GM19025 (cell line): ENCODE results near the gene EGLN2.
"Not testable (repeated sequence)": the region's sequence is repeated elsewhere in the genome, so short reads cannot be mapped to it uniquely, and the experiment has no call there.

Source experiments
- ATAC-seq: cut with Tn5 transposase; IDR thresholded peaks from one replicate; pipeline ENCODE4 v1.9.1; 2021; ENCODE audit warnings: mild to moderate bottlenecking, low read depth, moderate library complexity; ENCODE audit not compliant: unreplicated experiment

Gene EGLN2

GRCh38 chr19:40813182-40813581, 14.2 kb downstream of the EGLN2 start:
- ATAC-seq, result no peak

- no peak for ATAC-seq
These were observed 16.2 kb downstream of the EGLN2 start for GRCh38 chr19:40815223-40815622.

DNA sequence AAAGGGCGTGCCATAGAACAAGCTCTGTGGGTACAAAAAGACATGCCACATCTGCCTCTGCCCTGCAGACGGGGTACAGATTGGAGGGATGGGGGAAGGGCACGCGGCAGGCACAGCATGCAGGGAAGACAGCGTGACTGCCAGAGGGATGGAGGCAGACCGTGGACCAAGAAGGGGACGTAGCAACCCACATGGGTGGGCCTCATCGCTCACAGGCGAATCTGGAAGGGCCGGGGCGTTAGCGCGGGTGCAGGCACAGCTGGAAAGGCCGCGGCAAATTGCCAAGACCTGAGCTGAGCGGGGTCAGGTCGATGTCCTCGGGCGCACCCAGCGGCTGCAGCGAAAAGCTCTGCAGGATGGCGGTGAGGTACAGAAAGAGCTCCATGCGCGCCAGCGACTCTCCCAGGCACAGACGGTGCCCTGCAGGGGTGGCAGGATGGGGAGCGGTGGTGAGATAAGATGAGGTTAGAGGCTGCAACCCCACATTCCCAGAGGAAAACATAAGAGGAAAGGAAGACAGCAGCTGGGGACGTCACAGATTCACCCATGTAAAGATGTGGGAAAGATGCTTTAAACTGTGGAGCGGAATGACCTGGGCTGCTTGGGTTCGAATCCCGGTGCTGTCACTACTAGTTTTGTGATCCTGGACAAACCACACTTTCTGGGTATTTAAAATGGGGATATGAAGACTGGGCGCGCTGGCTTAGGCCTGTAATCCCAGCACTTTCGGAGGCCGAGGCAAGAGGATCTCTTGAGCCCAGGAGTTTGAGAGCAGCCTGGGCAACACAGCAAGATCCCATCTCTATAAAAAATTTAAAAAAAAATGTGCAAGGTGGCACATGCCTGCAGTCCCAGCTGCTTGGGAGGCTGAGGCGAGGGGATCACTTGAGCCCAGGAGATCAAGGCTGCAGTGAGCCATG, 19.7 kb downstream of the EGLN2 start:
- peak; percentile 70 for ATAC-seq

GRCh38 chr19:40819479-40820234, 20.7 kb downstream of the EGLN2 start:
- not testable (repeated sequence) for ATAC-seq

- ATAC-seq, result no peak
These were observed 23.2 kb downstream of the EGLN2 start for GRCh38 chr19:40822161-40822560.

DNA sequence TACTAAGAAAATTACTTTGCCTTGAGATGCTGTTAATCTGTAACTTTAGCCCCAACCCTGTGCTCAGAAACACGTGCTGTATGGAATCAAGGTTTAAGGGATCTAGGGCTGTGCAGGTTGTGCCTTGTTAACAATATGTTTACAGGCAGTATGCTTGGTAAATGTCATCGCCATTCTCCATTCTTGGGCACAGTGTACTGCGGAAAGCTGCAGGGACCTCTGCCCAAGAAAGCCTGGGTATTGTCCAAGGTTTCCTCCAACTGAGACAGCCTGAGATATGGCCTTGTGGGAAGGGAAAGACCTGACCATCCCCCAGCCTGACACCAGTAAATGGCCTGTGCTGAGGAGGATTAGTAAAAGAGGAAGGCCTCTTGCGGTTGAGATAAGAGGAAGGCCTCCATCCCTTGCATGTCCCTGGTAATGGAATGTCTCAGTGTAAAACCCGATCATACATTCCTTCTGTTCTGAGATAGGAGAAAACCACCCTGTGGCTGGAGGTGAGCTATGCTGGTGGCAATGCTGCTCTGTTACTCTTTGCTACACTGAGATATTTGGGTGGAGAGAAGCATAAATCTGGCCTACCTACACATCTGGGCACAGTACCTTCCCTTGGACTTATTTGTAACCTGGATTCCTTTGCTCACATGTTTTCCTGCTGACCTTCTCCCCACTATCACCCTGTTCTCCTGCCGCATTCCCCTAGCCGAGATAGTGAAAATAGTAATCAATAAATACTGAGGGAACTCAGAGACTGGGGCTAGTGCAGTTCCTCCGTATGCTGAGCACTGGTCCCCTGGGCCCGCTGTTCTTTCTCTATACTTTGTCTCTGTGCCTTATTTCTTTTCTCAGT, 23.9 kb downstream of the EGLN2 start:
- ATAC-seq, result not testable (repeated sequence)

DNA sequence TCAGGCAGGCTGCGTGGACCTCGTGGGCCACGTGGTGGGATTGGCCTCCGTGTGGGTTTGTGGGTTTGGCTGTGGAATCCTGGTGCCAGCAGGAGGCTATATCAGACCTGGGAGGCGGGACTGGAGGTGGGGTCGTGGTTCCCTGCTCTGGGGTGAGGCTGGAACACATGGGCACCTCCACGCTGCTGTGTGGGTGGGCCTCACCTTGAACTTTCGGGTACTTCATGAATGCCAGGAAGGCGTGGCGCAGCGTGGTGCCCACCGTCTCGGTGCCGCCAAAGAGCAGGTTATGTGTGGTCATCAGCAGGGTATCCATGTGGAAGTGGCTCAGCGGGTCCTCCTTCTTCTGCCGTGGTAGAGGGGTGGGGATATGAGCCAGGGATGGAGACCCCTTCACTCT, 25.9 kb downstream of the EGLN2 start:
- not testable (repeated sequence) for ATAC-seq

GRCh38 chr19:40825460-40826095, 26.6 kb downstream of the EGLN2 start:
- ATAC-seq, result not testable (repeated sequence)

DNA sequence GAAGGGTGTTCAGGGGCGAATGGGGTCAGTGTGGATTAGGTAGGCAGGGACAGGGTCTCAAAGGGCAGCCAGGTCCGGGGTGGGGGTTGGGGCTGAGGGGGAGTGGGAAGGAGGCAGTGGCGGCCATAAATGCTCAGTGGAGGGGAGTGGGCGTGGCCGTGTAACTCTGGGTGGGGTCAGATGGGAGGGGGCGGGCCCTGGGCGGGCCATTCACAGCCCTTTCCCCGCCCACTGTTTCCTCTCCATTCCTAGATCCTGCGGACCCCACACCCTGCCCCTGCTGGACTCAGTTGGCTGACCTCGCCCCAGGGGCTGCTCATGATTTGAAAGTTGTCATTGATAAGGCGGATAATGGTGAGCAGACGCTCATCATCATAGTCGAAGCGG, 27.3 kb downstream of the EGLN2 start:
- ATAC-seq, result not testable (repeated sequence)

DNA sequence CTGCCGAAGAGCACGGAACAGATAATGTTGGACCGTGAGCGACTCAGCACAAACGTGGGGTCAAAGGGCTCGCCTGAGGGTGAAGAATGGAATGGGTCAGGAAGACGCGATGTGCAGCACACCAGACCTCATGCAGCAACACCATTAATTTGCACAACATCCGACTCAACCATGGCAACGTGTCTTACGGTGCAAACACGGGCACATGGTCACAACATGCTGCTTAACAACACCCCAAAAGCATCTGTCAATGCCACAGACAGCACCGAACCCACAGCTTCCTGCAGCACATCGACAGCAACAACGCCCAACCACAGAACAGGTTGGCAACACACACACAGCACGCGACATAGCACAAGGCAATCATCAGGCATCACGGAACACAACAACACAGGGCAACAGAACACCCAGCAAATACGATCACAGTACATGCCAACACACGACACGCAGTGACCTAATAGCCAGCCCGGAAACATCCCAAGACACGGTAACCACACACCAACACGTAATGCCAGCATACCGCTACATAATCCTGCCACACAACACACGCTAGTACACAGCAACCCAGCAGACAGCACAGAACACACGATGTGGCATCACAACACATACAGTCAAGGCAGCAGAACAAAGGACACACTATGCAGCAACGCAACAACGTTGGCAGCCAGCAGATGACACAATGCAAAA, 27.9 kb downstream of the EGLN2 start:
- not testable (repeated sequence) for ATAC-seq

- no peak for ATAC-seq
These were observed 28.6 kb downstream of the EGLN2 start for GRCh38 chr19:40827386-40828247.

GRCh38 chr19:40829205-40829604, 30.2 kb downstream of the EGLN2 start:
- ATAC-seq, result no peak

DNA sequence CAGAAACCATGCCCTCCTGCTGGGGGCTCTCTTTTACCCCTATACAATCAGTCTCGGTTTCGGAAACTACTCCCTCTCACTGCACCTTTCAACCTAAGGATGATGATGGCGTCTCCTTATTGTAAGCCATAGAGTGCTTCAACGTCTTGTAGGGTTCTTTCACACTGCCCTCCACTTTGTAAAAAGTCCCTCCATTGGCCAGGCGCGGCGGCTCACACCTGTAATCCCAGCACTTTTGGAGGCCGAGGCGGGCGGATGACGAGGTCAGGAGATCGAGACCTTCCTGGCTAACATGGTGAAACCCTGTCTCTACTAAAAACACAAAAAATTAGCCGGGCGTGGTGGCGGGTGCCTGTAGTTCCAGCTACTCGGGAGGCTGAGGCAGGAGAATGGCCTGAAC, 31.8 kb downstream of the EGLN2 start:
- ATAC-seq, result not testable (repeated sequence)

DNA sequence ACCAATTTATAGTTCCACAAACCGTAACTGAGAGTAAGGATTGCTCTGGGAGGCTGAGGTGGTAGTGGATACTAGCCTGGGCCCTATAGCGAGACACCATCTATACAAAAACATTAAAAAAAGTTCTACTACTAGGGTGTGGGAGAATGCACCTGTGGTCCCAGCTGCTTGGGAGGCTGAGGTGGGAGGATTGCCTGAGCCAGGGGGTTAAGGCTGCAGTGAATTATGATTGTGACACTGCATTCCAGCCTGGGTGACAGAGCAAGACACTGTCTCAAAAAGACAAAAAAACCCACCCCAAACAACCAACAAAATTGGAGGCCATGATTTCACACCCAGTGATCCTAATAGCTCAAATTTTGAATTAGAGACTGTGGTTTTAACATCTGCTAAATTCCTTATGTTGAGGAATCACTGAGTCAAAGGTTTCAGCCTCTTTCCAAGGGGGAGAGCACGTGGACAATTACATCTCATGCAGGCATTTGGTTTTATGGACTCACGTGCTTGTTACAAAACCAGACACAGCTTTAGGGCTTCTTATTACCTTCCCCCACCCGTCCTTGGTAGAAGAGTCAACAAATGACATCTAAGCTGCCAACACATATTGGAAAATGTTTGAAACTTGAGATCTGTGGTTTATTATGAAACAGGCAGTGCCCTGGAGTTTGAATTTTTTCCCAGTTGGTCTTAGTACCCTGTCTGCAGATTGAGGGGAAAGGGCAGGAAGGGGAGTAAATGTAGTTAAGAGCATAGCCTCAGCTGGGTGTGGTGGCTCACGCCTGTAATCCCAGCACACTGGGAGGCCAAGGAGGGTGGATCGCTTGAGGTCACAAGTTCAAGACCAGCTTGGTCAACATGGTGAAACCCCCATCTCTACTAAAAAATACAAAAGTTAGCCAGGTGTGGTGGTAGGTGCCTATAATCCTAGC, 32.8 kb downstream of the EGLN2 start:
- ATAC-seq, result no peak

- not testable (repeated sequence) for ATAC-seq
These were observed 33.4 kb downstream of the EGLN2 start for GRCh38 chr19:40832431-40832790.

DNA sequence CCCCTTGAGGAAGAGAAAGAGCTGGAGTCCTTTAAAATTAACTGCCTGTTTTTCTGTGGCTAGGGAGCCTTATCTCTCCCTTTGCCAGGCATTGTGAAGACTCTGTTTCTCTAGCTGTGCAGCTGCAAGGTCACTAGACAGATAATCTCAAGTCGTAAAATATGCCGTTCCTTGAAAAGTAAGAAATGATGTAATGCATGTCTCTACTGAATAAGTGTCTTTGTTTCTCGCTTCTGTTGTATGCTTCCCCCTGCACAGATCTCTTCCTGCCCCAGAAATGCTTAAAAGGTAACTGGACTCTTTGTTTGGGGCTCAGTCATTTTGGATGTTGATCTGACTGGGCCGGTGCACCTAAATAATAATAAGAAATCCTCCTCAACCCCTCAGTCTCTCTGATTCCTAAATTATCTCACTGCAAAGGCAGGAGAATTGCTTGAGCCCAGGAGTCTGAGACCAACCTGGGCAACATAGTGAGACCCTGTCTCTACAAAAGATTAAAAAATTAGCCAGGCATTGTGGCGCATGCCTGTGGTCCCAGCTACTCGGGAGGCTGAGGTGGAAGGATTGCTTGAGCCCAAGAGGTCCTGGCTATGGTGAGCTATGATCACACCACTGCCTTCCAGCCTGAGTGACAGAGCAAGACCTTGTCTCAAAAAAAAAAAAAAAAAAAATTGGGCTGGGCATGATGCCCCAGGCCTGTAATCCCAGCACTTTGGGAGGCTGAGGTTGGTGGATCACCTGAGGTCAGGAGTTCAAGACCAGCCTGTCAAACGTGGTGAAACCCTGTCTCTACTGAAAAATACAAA, 34.9 kb downstream of the EGLN2 start:
- ATAC-seq, result not testable (repeated sequence)
